Measurements from ENCODE around the gene ZNF287. TPM values are rescaled to one million over a fixed set of nuclear protein-coding genes. Genes with fewer than 3 reads are reported as not detected.
A peak's percentile ranks its signal among the peaks of the same experiment; 100 is the strongest.

ZNF287 gene
- total RNA-seq, 1 experiment from 2014 or later, result 2.6 TPM

DNA sequence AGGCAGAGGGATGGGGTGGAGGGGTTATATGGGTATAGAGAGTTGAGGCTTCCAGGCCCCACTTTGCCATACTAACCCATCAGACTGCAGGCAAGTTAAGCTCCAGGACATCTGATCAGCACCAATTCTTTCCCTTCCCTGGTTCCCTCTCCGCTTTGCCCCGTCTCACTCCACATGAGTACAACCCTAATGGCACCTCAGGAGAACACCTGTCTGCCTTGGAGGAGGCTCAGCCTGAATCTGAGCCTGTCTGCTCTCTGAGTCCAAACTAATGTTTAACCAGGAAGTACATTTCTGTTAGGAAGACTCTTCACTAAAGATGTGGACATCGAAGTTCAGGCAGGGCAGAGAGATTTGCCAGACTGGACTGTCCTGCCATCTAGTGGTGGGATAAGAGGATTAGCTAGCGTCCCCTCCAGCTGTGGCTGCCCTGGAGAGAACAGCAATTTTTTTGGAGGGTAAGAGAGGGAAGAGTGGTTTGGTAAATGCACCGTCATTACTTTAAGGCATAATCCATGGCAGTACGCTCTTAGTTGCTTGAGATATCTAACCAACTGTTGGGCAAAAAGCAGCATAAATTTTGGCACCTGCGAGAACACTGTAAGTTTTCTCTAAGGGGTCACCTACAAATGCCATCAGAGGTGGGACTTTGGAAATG is 47.8 kb downstream of the ZNF287 start:
- peak; percentile 79 for DNase-seq (ENCODE audit: low spot score)
- in situ Hi-C loops (cut with HindIII; ENCODE audit: low sequenced_read_pairs), result no loop called here

DNA sequence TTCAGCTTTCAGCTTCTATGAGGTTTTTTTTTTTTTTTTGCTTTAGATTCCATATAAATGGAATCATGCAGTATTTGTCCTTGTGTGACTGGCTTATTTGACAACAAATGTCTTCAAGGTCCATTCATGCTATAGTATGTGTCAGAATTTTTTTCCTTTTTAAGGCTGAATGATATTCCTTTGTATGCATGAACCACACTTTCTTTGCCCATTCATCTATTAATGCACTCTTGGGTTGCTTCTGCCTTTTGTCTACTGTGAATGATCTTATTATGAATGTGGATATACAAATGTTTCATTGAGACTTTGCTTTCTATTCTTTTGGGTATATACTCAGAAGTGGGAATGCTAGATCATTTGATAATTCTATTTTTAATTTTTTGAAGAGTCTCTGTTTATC is 50.0 kb downstream of the ZNF287 start:
- no peak for DNase-seq (ENCODE audit: low spot score)
- in situ Hi-C loops (cut with HindIII; ENCODE audit: low sequenced_read_pairs), result no loop called here

DNA sequence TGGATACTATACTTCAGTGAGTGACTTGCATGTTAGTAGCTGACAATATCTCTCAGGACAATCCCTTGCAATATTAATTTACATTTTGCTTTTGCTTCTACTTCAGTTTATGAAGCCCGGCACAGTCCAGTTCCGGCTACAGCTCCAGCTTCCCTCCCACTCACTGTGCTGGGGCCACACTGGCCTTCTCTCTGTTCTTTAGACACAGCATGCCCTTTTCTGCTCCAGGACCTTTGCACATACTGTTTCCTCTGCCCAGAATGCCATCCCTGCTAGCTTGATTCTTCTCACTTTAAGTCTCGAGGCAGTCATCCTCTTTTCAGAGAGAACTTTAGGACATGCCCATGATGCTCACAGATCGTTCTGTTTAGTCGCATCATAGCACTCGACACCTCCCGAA is 51.5 kb downstream of the ZNF287 start:
- in situ Hi-C loops (cut with HindIII; ENCODE audit: low sequenced_read_pairs), result no loop called here
- DNase-seq (ENCODE audit: low spot score), result no peak

DNA sequence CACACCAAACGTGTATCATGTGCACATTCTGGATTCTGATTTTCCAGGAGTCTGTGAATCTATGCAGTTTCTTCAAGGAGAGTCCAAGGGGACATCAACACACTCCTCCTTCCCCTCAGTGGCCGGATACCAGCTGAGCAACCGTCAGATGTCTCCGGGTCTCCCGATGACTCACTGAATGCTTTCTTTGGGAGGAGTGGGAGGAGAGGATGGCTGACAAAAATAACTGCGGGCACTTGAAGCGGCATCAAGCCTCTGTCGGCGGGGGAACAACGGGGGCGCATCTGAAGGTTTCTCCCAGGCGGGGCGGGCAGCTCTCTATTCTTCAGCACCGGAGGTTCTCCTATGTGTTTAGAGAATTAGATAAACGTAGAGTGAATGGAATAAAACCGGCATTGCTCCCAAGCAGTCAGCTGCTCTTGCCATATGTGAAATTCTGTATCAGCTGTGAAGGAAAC is 52.4 kb downstream of the ZNF287 start:
- in situ Hi-C loops (cut with HindIII; ENCODE audit: low sequenced_read_pairs), result no loop called here
- DNase-seq (ENCODE audit: low spot score), result peak; percentile 30

DNA sequence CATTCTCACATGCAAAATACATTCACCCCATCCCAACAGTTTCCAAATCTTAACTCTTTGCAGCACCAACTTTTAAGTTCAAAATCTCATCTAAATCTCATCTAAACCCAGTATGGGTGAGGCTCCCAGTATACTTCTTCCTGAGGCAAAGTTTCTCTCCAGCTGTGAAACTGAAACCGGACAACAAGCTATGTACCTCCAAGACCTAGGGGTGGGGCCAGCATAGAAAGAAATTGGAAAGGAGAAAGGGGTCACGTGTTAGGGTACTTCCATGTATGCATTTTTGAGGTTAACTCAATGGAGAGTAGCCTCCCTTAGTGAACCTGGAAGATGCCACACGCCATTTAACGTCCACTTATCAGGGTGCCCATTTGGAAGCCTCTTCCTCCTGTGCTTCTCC is 53.1 kb downstream of the ZNF287 start:
- DNase-seq (ENCODE audit: low spot score), result no peak
- in situ Hi-C loops (cut with HindIII; ENCODE audit: low sequenced_read_pairs), result no loop called here

DNA sequence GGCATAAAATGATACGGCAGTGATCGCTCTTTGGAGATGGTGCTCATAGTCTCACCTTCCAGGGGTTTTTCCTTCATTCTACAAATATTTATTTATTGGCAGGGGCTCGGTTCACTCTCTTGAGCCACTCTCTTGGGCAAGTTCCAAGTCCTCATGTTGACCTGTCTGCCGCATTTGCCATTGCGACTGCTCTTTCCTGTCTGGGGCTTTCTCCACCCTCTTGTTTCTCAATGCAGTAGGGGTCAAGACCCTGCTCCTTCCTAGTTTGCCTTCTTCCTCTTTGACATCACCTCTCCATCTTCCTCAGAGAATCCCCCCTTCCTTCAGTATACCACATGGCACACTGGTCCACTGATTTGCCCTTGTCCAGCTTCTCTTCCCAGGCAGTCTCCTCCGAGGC is 55.1 kb downstream of the ZNF287 start:
- in situ Hi-C loops (cut with HindIII; ENCODE audit: low sequenced_read_pairs), result no loop called here
- DNase-seq (ENCODE audit: low spot score), result no peak

DNA sequence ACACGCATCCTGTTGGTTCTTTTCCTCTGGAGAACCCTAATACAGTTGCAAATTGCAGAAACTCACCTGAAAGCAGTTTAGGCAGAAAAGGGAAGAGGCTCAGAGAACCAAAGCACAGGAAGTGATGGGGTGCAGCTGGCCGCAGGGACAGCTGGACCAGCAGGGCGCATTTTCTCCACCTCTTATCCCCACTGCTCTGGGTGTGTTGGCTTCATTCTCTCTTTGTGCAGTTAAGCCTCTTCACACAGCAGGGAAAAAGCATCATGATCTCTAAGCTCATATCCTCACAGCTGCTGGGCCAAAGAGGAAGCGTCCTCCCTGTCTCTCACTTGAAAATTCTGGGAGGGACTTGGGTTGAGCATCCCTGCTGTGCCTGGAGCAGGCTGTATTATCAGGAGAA is 57.0 kb downstream of the ZNF287 start:
- no peak for DNase-seq (ENCODE audit: low spot score)
- in situ Hi-C loops (cut with HindIII; ENCODE audit: low sequenced_read_pairs), result no loop called here

DNA sequence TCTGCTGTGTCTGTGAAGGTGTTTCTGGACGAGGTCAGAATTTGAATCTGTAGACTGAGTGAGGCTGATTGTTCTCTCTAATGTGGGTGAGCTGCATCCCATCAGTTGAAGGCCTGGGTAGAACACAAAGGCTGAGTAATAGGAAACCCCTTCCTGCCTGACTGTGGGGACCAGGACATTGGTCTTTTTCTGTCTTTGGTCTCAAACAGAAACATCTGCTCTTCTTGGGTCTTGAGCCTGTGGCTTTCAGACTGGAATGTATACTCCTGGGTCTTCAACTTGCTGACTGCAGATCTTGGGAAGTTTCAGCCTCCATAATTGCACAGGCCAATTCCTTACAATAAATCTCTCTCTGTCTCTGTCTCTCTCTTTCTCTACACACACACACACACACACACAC is 57.4 kb downstream of the ZNF287 start:
- in situ Hi-C loops (cut with HindIII; ENCODE audit: low sequenced_read_pairs), result no loop called here
- no peak for DNase-seq (ENCODE audit: low spot score)

DNA sequence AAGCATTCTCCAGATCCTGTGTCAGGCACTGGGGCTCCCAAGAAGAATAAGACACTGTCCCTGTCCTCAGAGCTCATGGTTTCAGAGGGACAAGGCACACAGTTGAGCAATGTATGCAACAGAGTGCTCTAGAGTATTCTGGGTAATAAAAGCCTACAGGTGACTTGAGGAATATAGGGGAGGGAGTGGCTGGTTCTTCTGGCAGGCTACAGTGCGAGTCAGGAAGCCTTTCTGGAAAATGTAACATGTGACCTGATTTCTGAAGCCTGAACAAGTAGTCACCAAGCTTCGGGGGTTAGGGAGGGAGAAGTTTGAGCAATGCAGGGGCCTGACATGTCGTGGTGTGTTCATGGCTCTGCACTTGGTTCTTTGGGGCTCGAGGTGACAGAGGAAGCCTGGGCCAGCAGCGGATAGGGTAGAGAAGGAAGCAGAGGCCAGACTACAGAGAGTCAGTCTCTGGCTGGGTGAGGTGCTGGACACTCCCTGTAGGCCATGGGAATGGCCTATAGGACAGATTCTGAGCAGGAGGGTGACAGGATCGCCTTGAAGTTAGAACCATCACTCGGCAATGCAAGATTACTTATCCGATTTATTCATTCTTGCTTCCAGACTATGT is 61.0 kb downstream of the ZNF287 start:
- DNase-seq (ENCODE audit: low spot score), result no peak
- in situ Hi-C loops (cut with HindIII; ENCODE audit: low sequenced_read_pairs), result no loop called here

DNA sequence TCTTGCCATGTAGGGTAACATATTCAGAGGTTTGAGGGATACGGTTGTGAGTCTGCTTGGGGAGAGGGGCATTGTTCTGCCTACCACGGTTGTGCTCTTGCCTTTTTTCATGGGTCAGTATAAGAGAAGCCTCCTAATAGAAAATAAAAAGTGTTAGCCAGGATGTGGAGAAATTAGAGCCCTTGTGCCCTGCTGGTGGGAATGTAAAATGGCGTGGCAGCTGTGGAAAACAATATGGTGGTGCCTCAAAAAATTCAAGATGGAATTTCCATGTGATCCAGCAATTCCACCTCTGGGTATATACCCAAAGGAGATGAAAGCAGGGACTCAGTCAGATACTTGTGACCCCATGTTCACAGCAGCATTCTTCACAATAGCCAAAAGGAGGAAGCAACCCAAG is 62.8 kb downstream of the ZNF287 start:
- no peak for DNase-seq (ENCODE audit: low spot score)
- in situ Hi-C loops (cut with HindIII; ENCODE audit: low sequenced_read_pairs), result no loop called here

DNA sequence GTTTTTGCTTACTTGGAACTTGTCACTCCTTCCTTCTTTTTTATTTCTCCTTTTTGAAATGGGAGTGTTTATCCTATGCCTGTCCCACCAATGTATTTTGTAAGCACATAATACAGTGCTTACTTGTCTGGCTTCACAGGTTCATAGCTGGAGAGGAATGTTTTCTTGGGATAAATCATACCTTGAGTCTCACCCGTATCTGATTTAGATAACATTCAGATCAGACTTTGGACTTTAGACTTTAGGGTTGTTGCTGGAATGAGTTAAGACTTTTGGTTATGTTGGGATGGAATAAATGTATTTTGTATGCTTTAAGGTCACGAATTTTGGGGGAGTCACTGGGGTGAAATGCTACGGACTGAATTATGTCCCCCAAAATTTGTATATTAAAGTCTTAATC is 64.0 kb downstream of the ZNF287 start:
- in situ Hi-C loops (cut with HindIII; ENCODE audit: low sequenced_read_pairs), result no loop called here
- DNase-seq (ENCODE audit: low spot score), result no peak

Other genes with a start within 250 kb of the ZNF287 start
- gene CENPV, start 215.7 kb downstream of the ZNF287 start, total RNA-seq (2014; rRNA removed; shearing (Covaris generic)), result 44.6 and 46.7 TPM in 2 replicates
- gene UBB, start 188.1 kb downstream of the ZNF287 start, total RNA-seq (2014; rRNA removed; shearing (Covaris generic)), result 707 and 741 TPM in 2 replicates
- gene TRPV2, start 153.6 kb downstream of the ZNF287 start, total RNA-seq (2014; rRNA removed; shearing (Covaris generic)), result 41.8 and 47.6 TPM in 2 replicates
- 0.24 and 0.86 TPM in 2 replicates for gene LRRC75A, start 77.0 kb downstream of the ZNF287 start, total RNA-seq (2014; rRNA removed; shearing (Covaris generic))
- gene ZNF624, start 84.6 kb upstream of the ZNF287 start, total RNA-seq (2014; rRNA removed; shearing (Covaris generic)), result 3.7 and 3.9 TPM in 2 replicates
- not detected in 2 replicates for gene CCDC144A, start 121.0 kb upstream of the ZNF287 start, total RNA-seq (2014; rRNA removed; shearing (Covaris generic))